Osteoblast (primary cell): ENCODE results near the gene KLHL3. TPM values are rescaled to one million over a fixed set of nuclear protein-coding genes. Genes with fewer than 3 reads are reported as not detected.

ENCODE experiments used
- DNase-seq: peaks from one replicate; pipeline ENCODE4 v3.0.0; 2011; ENCODE audit warnings: low spot score, mixed read lengths; ENCODE audit not compliant: insufficient read length; ENCODE audit errors: missing footprints
- H2AFZ ChIP-seq: 2 replicates; pipeline ENCODE4 v1.6.0; 2011; ENCODE audit warnings: mild to moderate bottlenecking, low read length
- H3K27ac ChIP-seq: 2 replicates; pipeline ENCODE4 v1.5.1; 2011; ENCODE audit warnings: mild to moderate bottlenecking, low read depth, low read length, moderate library complexity
- H3K27me3 ChIP-seq: 2 replicates; pipeline ENCODE4 v1.6.0; 2012; ENCODE audit warnings: mild to moderate bottlenecking, control low read depth, inconsistent platforms, low read length, moderate library complexity; ENCODE audit not compliant: insufficient read depth
- H3K36me3 ChIP-seq: 2 replicates; pipeline ENCODE4 v1.5.1; 2011; ENCODE audit warnings: mild to moderate bottlenecking, low read length, control low read depth, moderate library complexity; ENCODE audit not compliant: insufficient read depth
- H3K4me1 ChIP-seq: 2 replicates; pipeline ENCODE4 v1.5.1; 2011; ENCODE audit warnings: mild to moderate bottlenecking, low read length, control low read depth, moderate library complexity; ENCODE audit not compliant: insufficient read depth
- H3K4me2 ChIP-seq: 2 replicates; pipeline ENCODE4 v1.6.0; 2011; ENCODE audit warnings: mild to moderate bottlenecking, low read length; ENCODE audit not compliant: insufficient read depth
- H3K4me3 ChIP-seq: fragments of 200-600 bp; sonication (generic); 3 replicates; pipeline ENCODE4 v1.5.1; 2012; ENCODE audit warnings: mild to moderate bottlenecking, low read length, inconsistent platforms; ENCODE audit not compliant: insufficient read depth
- H3K79me2 ChIP-seq: 2 replicates; pipeline ENCODE4 v1.6.0; 2012; ENCODE audit warnings: mild to moderate bottlenecking, low read length, control low read depth, inconsistent platforms; ENCODE audit not compliant: insufficient read depth
- H3K9me3 ChIP-seq: 2 replicates; pipeline ENCODE4 v1.5.1; 2011; ENCODE audit warnings: low read depth, low read length, control low read depth
- H4K20me1 ChIP-seq: 2 replicates; pipeline ENCODE4 v1.6.0; 2012; ENCODE audit warnings: mild to moderate bottlenecking, low read length, control low read depth; ENCODE audit not compliant: insufficient read depth
- CTCF ChIP-seq: IDR thresholded peaks from 2 replicates; pipeline ENCODE4 v1.5.1; 2011; ENCODE audit warnings: mild to moderate bottlenecking, low read depth, low read length, moderate library complexity; ENCODE audit errors: extremely low read depth
- total RNA-seq: library from RNA; depleted of rRNA; stranded (reverse); fragments of >200 nt; gene quantifications from 2 replicates; pipeline ENCODE4 v1.2.3, GENCODE V29; 2012

KLHL3 gene
- total RNA-seq, 1 donor, result 6.2 TPM

- TF ChIP-seq CTCF, result no peak
- peaks cover 39% of the 10 kb centered on the region for H3K79me2 ChIP-seq
- no peak for DNase-seq
Measured at GRCh38 chr5:137754961-137755762, 19.3 kb upstream of the KLHL3 start.

GRCh38 chr5:137754188-137754960 is 18.5 kb upstream of the KLHL3 start, which contains the start of gene HNRNPA0:
TSS of gene HNRNPA0 (minus strand) at chr5:137754363. CDS start at chr5:137754066, 297 bp downstream.
- peaks cover 39% of the 10 kb centered on the region for H3K79me2 ChIP-seq
- peak within 1 kb of the TSS; percentile 96 for H3K27ac ChIP-seq
- peak within 1 kb of the TSS; percentile 98 for H3K4me3 ChIP-seq
- H3K9me3 ChIP-seq, result no peaks in the 10 kb centered on the region
- H3K27me3 ChIP-seq, result no peaks in the 10 kb centered on the region
- peaks cover 38% of the 10 kb centered on the region for H4K20me1 ChIP-seq
- peak within 1 kb of the TSS; percentile 98 for H3K4me2 ChIP-seq
- TF ChIP-seq CTCF, result no peak
- peaks cover 14% of the 10 kb centered on the region for H3K4me1 ChIP-seq
- peaks cover 10% of the 10 kb centered on the region for H3K36me3 ChIP-seq
- DNase-seq, result peak; percentile 99
- peak within 1 kb of the TSS; percentile 86 for H2AFZ ChIP-seq

More at GRCh38 chr5:137754961-137755762, 19.3 kb upstream of the KLHL3 start:
- Histone ChIP-seq H3K4me3 (peak overlapping the region; percentile 98), H3K9me3 (no peaks in the 10 kb centered on the region), H3K4me2 (peak overlapping the region; percentile 65), H2AFZ (peak overlapping the region; percentile 86), H3K36me3 (peaks cover 10% of the 10 kb centered on the region), H3K27me3 (no peaks in the 10 kb centered on the region), H3K4me1 (peaks cover 14% of the 10 kb centered on the region), H3K27ac (peak overlapping the region; percentile 96), H4K20me1 (peaks cover 33% of the 10 kb centered on the region)

- Histone ChIP-seq H3K4me1 (peaks cover 14% of the 10 kb centered on the region), H3K9me3 (no peaks in the 10 kb centered on the region), H2AFZ (peak overlapping the region; percentile 81), H3K4me2 (peak overlapping the region; percentile 98), H4K20me1 (peaks cover 42% of the 10 kb centered on the region), H3K27ac (peak overlapping the region; percentile 96), H3K79me2 (peaks cover 39% of the 10 kb centered on the region), H3K36me3 (peaks cover 10% of the 10 kb centered on the region), H3K27me3 (no peaks in the 10 kb centered on the region), H3K4me3 (peak overlapping the region; percentile 98)
- peak; percentile 83 for DNase-seq
- no peak for TF ChIP-seq CTCF
Measured at GRCh38 chr5:137753691-137754187, 17.9 kb upstream of the KLHL3 start.
